Heart right ventricle (tissue), 16 donors: ENCODE measurements around the gene HS6ST3. TPM values are rescaled to one million over a fixed set of nuclear protein-coding genes. Genes with fewer than 3 reads are reported as not detected.

Experiments used
- ATAC-seq, 8 donors: fragments of 200-7000 bp; cut with Tn5 transposase; one replicate each; pipeline ENCODE4 v1.9.1; 2020; ENCODE audit warnings: mild to moderate bottlenecking in 8 of 8, moderate library complexity in 8 of 8, moderate number of reproducible peaks in 1 of 8
- DNase-seq, 2 donors: peaks; one replicate each; pipeline ENCODE4 v3.0.0-alpha.2; 2020
- H3K27ac ChIP-seq, 10 donors: fragments of 200-600 bp; sonication (generic) in 2 of 10; one replicate each; pipeline versions ENCODE4 v1.5.0 to v1.8.0; 2020 to 2022; ENCODE audit warnings: mild to moderate bottlenecking in 3 of 10
- H3K27me3 ChIP-seq, 7 donors: fragments of 200-600 bp; one replicate each; pipeline ENCODE4 v1.8.0; 2021 to 2022; ENCODE audit warnings: mild to moderate bottlenecking in 2 of 7
- H3K36me3 ChIP-seq, 9 donors: fragments of 200-600 bp; sonication (generic) in 1 of 9; one replicate each; pipeline versions ENCODE4 v1.5.0 to v1.8.0; 2020 to 2022; ENCODE audit warnings: mild to moderate bottlenecking in 2 of 9
- H3K4me1 ChIP-seq, 9 donors: fragments of 200-600 bp; sonication (generic) in 1 of 9; one replicate each; pipeline versions ENCODE4 v1.5.0 to v1.8.0; 2020 to 2022; ENCODE audit warnings: mild to moderate bottlenecking in 4 of 9
- H3K4me3 ChIP-seq, 10 donors: fragments of 200-600 bp; sonication (generic) in 2 of 10; one replicate each; pipeline versions ENCODE4 v1.5.0 to v1.8.0; 2020 to 2022; ENCODE audit warnings: mild to moderate bottlenecking in 7 of 10, moderate library complexity in 2 of 10
- H3K9me3 ChIP-seq, 11 donors: fragments of 200-600 bp in 10 of 11; sonication (generic) in 2 of 11; one replicate each; pipeline versions ENCODE4 v1.5.0 to v1.8.0; 2013 to 2022; ENCODE audit warnings: mild to moderate bottlenecking in 2 of 11, control low read depth in 1 of 11, moderate library complexity in 1 of 11
- CTCF ChIP-seq, 9 donors: fragments of 200-600 bp; sonication (generic) in 2 of 9; IDR thresholded peaks; one replicate each; pipeline versions ENCODE4 v1.5.0 to v1.8.0; 2021 to 2022; ENCODE audit warnings: antibody characterized with exemption in 9 of 9, mild to moderate bottlenecking in 5 of 9, moderate library complexity in 1 of 9
- WGBS, 2 donors: extraction: QIAGEN DNeasy Blood & Tissue Kit; methylation state at CpG; one replicate each; pipeline ENCODE4 v1.1.7; 2013; ENCODE audit warnings: inconsistent platforms in 1 of 2; 5-methylcytosine and 5-hydroxymethylcytosine counted together
- intact Hi-C, 10 donors: fragments of 100-400 bp; cut with DNase I; formaldehyde crosslinking; loops; one replicate each; pipeline versions ENCODE4 v1.11.1 to v1.14.2; 2022
- polyA plus RNA-seq, 2 donors: library from polyadenylated mRNA; stranded (reverse); fragments of 200-250 nt; gene quantifications; one replicate each; pipeline ENCODE4 v1.2.3, GENCODE V29; 2013
- total RNA-seq, 10 donors: library from RNA; stranded (reverse); fragmentation: NEBNext Ultra II Directional in 3 of 10; extraction: Animal tissue kit (Norgen Biotek cat#: 25700) in 3 of 10; gene quantifications; one replicate each; pipeline versions ENCODE4 v1.2.1 to v1.2.4, GENCODE V29; 2021 to 2023
- donor health status: Arrhythmogenic right ventricular cardiomyopathy.
- donor health status: ischemic (EF 13 %, LVEDD 7.1; RV severe dilation, severe dysfunction).
- donor health status: healthy with polysubstance abuse.
- donor health status: DM: no; HTN: yes; CAD: no.
- donor health status: DM: no; HTN: no; CAD: no.
- donor health status: ischemic (EF 25% LVEDD 6.9; RV normal size, moderate dysfunction).
- donor health status: ischemic (EF 25% LVEDD 5.7; RV mildly dilated, moderate dysfunction).
- donor health status: healthy.
- donor health status: DM: yes; HTN: yes; CAD: no.
- donor health status: Ischemic cardiomyopathy.
- donor health status: ischemic (EF 35%, LVEDD 5.7; RV mildly dilated, moderate dysfunction).
- donor health status: nonischemic (EF 11% LVEDD 7.7; RV severe dilation, severe dysfunction).
- donor health status: DM: yes; HTN: yes; CAD: no.
- donor health status: PGD.
- donor health status: ischemic (EF 29% LVEDD 5.4; RV normal size, mild dysfunction).
- donor health status: nonischemic (EF 23%, LVEDD 6.1; RV moderate dilation, normal function).

The HS6ST3 gene
- total and polyA plus RNA-seq, 12 donors = 0.01 to 7.6 (median 1.2) TPM

- no peak for TF ChIP-seq CTCF (IDR thresholded peaks at IDR 0.05)
- Histone ChIP-seq H3K9me3 (peaks cover 0 to 21% (median 0%) of the 10 kb centered on the region in 11 donors), H3K4me3 (no peak overlapping the region), H3K27me3 (no peaks in the 10 kb centered on the region), H3K36me3 (no peaks in the 10 kb centered on the region), H3K4me1 (no peaks in the 10 kb centered on the region), H3K27ac (no peak overlapping the region)
- ATAC-seq (no peak), DNase-seq (no peak)
- 72 to 80% methylated on average over 3 of the region's 3 CpGs for WGBS, 2 donors
- intact Hi-C loops = no loop called here
These were observed 560.5 kb downstream of the HS6ST3 start for GRCh38 chr13:96650301-96650886.

DNA sequence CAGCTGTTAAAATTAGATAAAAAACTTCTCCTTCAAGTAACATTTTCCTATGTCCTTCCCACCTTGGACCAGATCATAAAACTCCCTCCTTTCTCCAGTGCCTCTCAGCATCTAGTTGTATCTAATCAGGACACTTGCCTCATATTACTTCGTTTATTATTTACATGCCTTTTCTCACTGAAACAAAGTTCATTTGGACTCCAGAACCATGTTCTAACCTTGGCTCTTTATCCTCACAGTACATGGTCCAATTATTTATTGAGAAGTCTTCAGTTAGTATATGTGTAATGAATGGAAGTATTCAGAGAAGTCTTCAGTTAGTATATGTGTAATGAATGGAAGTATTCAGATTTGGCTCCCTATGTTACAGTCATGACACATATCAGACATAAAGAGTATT is 561.7 kb downstream of the HS6ST3 start:
- no peak for TF ChIP-seq CTCF (IDR thresholded peaks at IDR 0.05)
- Histone ChIP-seq H3K27ac (no peak overlapping the region), H3K36me3 (no peaks in the 10 kb centered on the region), H3K4me3 (no peak overlapping the region), H3K27me3 (no peaks in the 10 kb centered on the region), H3K4me1 (no peaks in the 10 kb centered on the region), H3K9me3 (peaks cover 0 to 11% (median 0%) of the 10 kb centered on the region in 11 donors)
- ATAC-seq (no peak), DNase-seq (no peak)
- 24 to 29% methylated on average over 1 of the region's 1 CpG for WGBS, 2 donors
- intact Hi-C loops = no loop called here

DNA sequence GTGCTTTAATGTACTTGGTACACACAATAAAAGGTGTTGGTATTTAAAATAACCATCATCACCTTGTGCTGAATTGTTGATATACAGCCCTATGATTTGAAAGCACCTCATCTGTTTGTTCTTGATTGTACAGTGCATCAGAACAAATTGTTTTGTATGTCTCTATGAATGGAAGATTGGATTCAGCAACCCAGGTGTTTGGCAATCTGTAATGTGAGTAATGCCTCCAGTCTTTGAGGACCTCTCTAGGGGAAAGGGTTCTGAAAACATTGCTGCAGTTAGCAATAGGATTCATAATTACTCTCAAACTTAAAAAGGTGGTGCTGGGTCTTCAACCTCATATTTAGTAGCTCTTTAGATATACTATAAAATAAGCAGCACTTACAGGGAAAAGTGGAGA is 562.6 kb downstream of the HS6ST3 start:
- Histone ChIP-seq H3K9me3 (peaks cover 0 to 16% (median 0%) of the 10 kb centered on the region in 11 donors), H3K4me3 (no peak overlapping the region), H3K4me1 (no peaks in the 10 kb centered on the region), H3K36me3 (no peaks in the 10 kb centered on the region), H3K27me3 (no peaks in the 10 kb centered on the region), H3K27ac (no peak overlapping the region)
- intact Hi-C loops = no loop called here
- ATAC-seq (no peak), DNase-seq (no peak)
- no peak for TF ChIP-seq CTCF (IDR thresholded peaks at IDR 0.05)

- TF ChIP-seq CTCF (IDR thresholded peaks at IDR 0.05) = no peak
- intact Hi-C loops = no loop called here
- DNase-seq = no peak
- Histone ChIP-seq H3K4me1 (no peaks in the 10 kb centered on the region), H3K9me3 (peaks cover 0 to 36% (median 10%) of the 10 kb centered on the region in 11 donors), H3K27me3 (no peaks in the 10 kb centered on the region), H3K27ac (no peak overlapping the region), H3K36me3 (no peaks in the 10 kb centered on the region), H3K4me3 (no peak overlapping the region)
- WGBS, 2 donors = 87 to 94% methylated on average over 2 of the region's 2 CpGs
- ATAC-seq = no peak
These were observed 571.7 kb downstream of the HS6ST3 start for GRCh38 chr13:96661612-96662011.
